ENCODE measurements around the gene KPNB1. TPM values are rescaled to one million over a fixed set of nuclear protein-coding genes. Genes with fewer than 3 reads are reported as not detected.
A peak's percentile ranks its signal among the peaks of the same experiment; 100 is the strongest.

KPNB1 gene
- total RNA-seq (2014; rRNA removed; shearing (Covaris generic)) = 219 and 232 TPM in 2 replicates

GRCh38 chr17:47649153-47649971, at the start of gene KPNB1:
TSS of gene KPNB1 (plus strand) at chr17:47649919. CDS start at chr17:47650245, 326 bp downstream.
- DNase-seq (ENCODE audit: low spot score) = peak; percentile 99

- DNase-seq (ENCODE audit: low spot score) = no peak
Observed at GRCh38 chr17:47603830-47604597, 45.7 kb upstream of the KPNB1 start.

GRCh38 chr17:47604598-47604927, 45.2 kb upstream of the KPNB1 start:
- no peak for DNase-seq (ENCODE audit: low spot score)

- no peak for DNase-seq (ENCODE audit: low spot score)
Observed at GRCh38 chr17:47605011-47605410, 44.7 kb upstream of the KPNB1 start.

- no peak for DNase-seq (ENCODE audit: low spot score)
Observed at GRCh38 chr17:47607481-47607880, 42.2 kb upstream of the KPNB1 start.

GRCh38 chr17:47611372-47612350, 38.1 kb upstream of the KPNB1 start:
- DNase-seq (ENCODE audit: low spot score) = no peak

GRCh38 chr17:47615766-47616424, 33.8 kb upstream of the KPNB1 start:
- peak; percentile 80 for DNase-seq (ENCODE audit: low spot score)

GRCh38 chr17:47618410-47618809, 31.3 kb upstream of the KPNB1 start:
- DNase-seq (ENCODE audit: low spot score) = peak; percentile 40

- no peak for DNase-seq (ENCODE audit: low spot score)
Observed at GRCh38 chr17:47620503-47621245, 29.0 kb upstream of the KPNB1 start.

GRCh38 chr17:47621293-47622179, 28.2 kb upstream of the KPNB1 start:
- DNase-seq (ENCODE audit: low spot score) = peak; percentile 56

- DNase-seq (ENCODE audit: low spot score) = no peak
Observed at GRCh38 chr17:47622180-47622549, 27.6 kb upstream of the KPNB1 start.

- no peak for DNase-seq (ENCODE audit: low spot score)
Observed at GRCh38 chr17:47624727-47625068, 25.0 kb upstream of the KPNB1 start.

- DNase-seq (ENCODE audit: low spot score) = no peak
Observed at GRCh38 chr17:47628014-47628566, 21.6 kb upstream of the KPNB1 start.

- no peak for DNase-seq (ENCODE audit: low spot score)
Observed at GRCh38 chr17:47629826-47630225, 19.9 kb upstream of the KPNB1 start.

GRCh38 chr17:47630614-47631013, 19.1 kb upstream of the KPNB1 start:
- no peak for DNase-seq (ENCODE audit: low spot score)

- no peak for DNase-seq (ENCODE audit: low spot score)
Observed at GRCh38 chr17:47632991-47633390, 16.7 kb upstream of the KPNB1 start.

- no peak for DNase-seq (ENCODE audit: low spot score)
Observed at GRCh38 chr17:47633996-47634395, 15.7 kb upstream of the KPNB1 start.

- DNase-seq (ENCODE audit: low spot score) = no peak
Observed at GRCh38 chr17:47634870-47635269, 14.8 kb upstream of the KPNB1 start.

GRCh38 chr17:47635734-47636133, 14.0 kb upstream of the KPNB1 start:
- DNase-seq (ENCODE audit: low spot score) = no peak
